BLaER1 (cell line): ENCODE data around the gene ZBTB17.

Source experiments
- H3K27ac ChIP-seq: shearing (Covaris generic); formaldehyde crosslinking; 2 replicates; pipeline ENCODE4 v1.8.1; 2022
- H3K27me3 ChIP-seq: shearing (Covaris generic); formaldehyde crosslinking; 2 replicates; pipeline ENCODE4 v1.8.1; 2022
- H3K36me3 ChIP-seq: shearing (Covaris generic); formaldehyde crosslinking; 2 replicates; pipeline ENCODE4 v1.8.1; 2022
- H3K4me1 ChIP-seq: shearing (Covaris generic); formaldehyde crosslinking; 2 replicates; pipeline ENCODE4 v1.8.1; 2022
- H3K4me2 ChIP-seq: shearing (Covaris generic); formaldehyde crosslinking; 2 replicates; pipeline ENCODE4 v1.8.1; 2022
- H3K4me3 ChIP-seq: shearing (Covaris generic); formaldehyde crosslinking; 2 replicates; pipeline ENCODE4 v1.8.1; 2022
- H3K9ac ChIP-seq: shearing (Covaris generic); formaldehyde crosslinking; 2 replicates; pipeline ENCODE4 v1.8.1; 2022
- H3K9me3 ChIP-seq: shearing (Covaris generic); formaldehyde crosslinking; 2 replicates; pipeline ENCODE4 v1.8.1; 2022
- H4K20me1 ChIP-seq: shearing (Covaris generic); formaldehyde crosslinking; 2 replicates; pipeline ENCODE4 v1.8.1; 2022
- Cebpa-rat ChIP-seq: shearing (Covaris generic); IDR thresholded peaks from 2 replicates; pipeline ENCODE4 v1.8.1; 2022

The ZBTB17 gene

GRCh38 chr1:16017461-16018303, 41.8 kb upstream of the ZBTB17 start, which contains the start of gene HSPB7:
HSPB7 (minus strand) TSS chr1:16018043; CDS start chr1:16017963, 80 bp downstream.
- no peaks in the 10 kb centered on the region for H3K27me3 ChIP-seq
- peak within 1 kb of the TSS; percentile 50 for H3K9ac ChIP-seq
- no peaks in the 10 kb centered on the region for H3K9me3 ChIP-seq
- peak within 1 kb of the TSS; percentile 4; the same call in 1 of the 2 replicates for H3K4me3 ChIP-seq
- H3K4me2 ChIP-seq, result peak within 1 kb of the TSS; percentile 92
- no peaks in the 10 kb centered on the region for H3K36me3 ChIP-seq
- H3K27ac ChIP-seq, result peak within 1 kb of the TSS; percentile 87
- H4K20me1 ChIP-seq, result no peaks in the 10 kb centered on the region
- no peak for TF ChIP-seq Cebpa-rat
- H3K4me1 ChIP-seq, result peaks cover 96% of the 10 kb centered on the region

GRCh38 chr1:16017076-16017460, 41.2 kb upstream of the ZBTB17 start:
- H3K27ac ChIP-seq, result peak overlapping the region; percentile 87
- H3K27me3 ChIP-seq, result no peaks in the 10 kb centered on the region
- H3K36me3 ChIP-seq, result no peaks in the 10 kb centered on the region
- H3K9ac ChIP-seq, result peak overlapping the region; percentile 29; the same call in 1 of the 2 replicates
- TF ChIP-seq Cebpa-rat, result no peak
- H4K20me1 ChIP-seq, result no peaks in the 10 kb centered on the region
- peak overlapping the region; percentile 4; the same call in 1 of the 2 replicates for H3K4me3 ChIP-seq
- peak overlapping the region; percentile 92 for H3K4me2 ChIP-seq
- H3K9me3 ChIP-seq, result no peaks in the 10 kb centered on the region
- peaks cover 96% of the 10 kb centered on the region for H3K4me1 ChIP-seq

- no peaks in the 10 kb centered on the region for H3K27me3 ChIP-seq
- peak overlapping the region; percentile 76 for H3K9ac ChIP-seq
- no peaks in the 10 kb centered on the region for H4K20me1 ChIP-seq
- peaks cover 96% of the 10 kb centered on the region for H3K4me1 ChIP-seq
- no peaks in the 10 kb centered on the region for H3K36me3 ChIP-seq
- H3K9me3 ChIP-seq, result no peaks in the 10 kb centered on the region
- H3K27ac ChIP-seq, result peak overlapping the region; percentile 87
- no peak for TF ChIP-seq Cebpa-rat
- peak overlapping the region; percentile 22; the same call in 1 of the 2 replicates for H3K4me3 ChIP-seq
- peak overlapping the region; percentile 92 for H3K4me2 ChIP-seq
Observed at GRCh38 chr1:16015960-16016901, 40.3 kb upstream of the ZBTB17 start.

GRCh38 chr1:16015491-16015890, 39.6 kb upstream of the ZBTB17 start:
- Histone ChIP-seq H3K4me1 (peaks cover 97% of the 10 kb centered on the region), H3K27ac (peak overlapping the region; percentile 87), H3K4me2 (peak overlapping the region; percentile 92)

GRCh38 chr1:16014509-16015482, 38.9 kb upstream of the ZBTB17 start:
- Histone ChIP-seq H3K9me3 (no peaks in the 10 kb centered on the region), H3K36me3 (no peaks in the 10 kb centered on the region), H3K4me1 (peaks cover 97% of the 10 kb centered on the region), H3K4me2 (peak overlapping the region; percentile 92), H3K9ac (peak overlapping the region; percentile 76), H3K27me3 (no peaks in the 10 kb centered on the region), H3K4me3 (no peak overlapping the region), H4K20me1 (no peaks in the 10 kb centered on the region), H3K27ac (peak overlapping the region; percentile 87)
- TF ChIP-seq Cebpa-rat, result no peak

More at GRCh38 chr1:16015491-16015890, 39.6 kb upstream of the ZBTB17 start:
- Histone ChIP-seq H3K36me3 (no peaks in the 10 kb centered on the region), H4K20me1 (no peaks in the 10 kb centered on the region), H3K27me3 (no peaks in the 10 kb centered on the region), H3K9ac (peak overlapping the region; percentile 76), H3K4me3 (peak overlapping the region; percentile 22; the same call in 1 of the 2 replicates), H3K9me3 (no peaks in the 10 kb centered on the region)
- TF ChIP-seq Cebpa-rat, result no peak

DNA sequence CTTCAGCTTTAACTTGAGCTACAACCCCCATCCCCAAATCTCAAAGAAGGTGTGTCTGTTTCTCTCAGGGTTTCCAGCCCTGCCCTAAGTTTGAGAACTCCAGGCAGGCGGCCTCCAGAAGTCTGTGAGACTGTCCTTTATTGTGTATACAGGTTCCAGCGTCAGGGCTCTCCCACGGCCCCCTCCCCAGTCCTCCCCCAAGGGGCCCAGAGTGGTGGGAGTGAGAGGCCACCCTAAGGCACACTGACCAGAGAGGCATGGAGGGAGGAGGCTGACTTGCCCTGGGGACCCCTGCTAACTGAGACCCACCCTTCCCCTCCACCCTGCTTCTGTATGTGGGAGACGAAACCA, 38.0 kb upstream of the ZBTB17 start:
- peak overlapping the region; percentile 76 for H3K9ac ChIP-seq
- H3K27me3 ChIP-seq, result no peaks in the 10 kb centered on the region
- H3K4me1 ChIP-seq, result peaks cover 92% of the 10 kb centered on the region

DNA sequence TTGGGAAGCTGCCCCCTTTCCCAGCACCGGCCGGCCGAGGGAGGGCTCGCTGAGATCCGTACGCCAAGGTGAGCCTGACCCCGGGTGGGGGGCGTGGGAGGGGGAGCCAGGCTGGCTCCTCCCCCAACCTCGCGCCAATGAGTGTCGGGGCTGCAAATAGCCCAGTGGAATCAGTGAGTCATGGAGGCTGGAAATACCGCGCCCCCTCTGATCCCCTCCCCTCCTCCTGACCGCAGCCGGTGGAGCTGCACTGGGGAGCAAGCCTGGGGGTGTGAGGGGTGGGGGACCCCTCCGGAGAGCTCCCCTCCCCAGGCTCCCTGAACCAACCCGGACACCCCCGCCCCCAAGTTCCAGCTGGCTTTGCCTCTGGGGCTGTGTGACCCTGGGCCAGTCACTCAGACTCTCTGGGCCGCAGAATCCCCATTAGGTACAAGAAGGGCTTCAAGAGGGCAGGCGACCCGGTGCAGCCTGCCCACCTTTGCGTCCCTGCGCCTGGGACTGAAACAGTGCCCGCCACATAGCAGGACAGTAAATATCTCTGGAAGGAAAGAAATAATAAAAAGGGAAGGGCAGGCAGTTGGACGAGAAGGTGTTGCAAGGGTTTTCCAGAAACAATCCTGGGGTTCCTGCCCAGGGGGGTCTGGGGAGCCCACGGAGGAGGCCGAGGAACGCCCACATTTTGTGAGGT, 37.5 kb upstream of the ZBTB17 start:
- Histone ChIP-seq H3K4me2 (peak overlapping the region; percentile 92), H3K9me3 (no peaks in the 10 kb centered on the region), H4K20me1 (no peaks in the 10 kb centered on the region), H3K36me3 (no peaks in the 10 kb centered on the region), H3K4me3 (peak overlapping the region; percentile 64), H3K27ac (peak overlapping the region; percentile 87), H3K9ac (peak overlapping the region; percentile 76), H3K4me1 (peaks cover 90% of the 10 kb centered on the region), H3K27me3 (no peaks in the 10 kb centered on the region)
- no peak for TF ChIP-seq Cebpa-rat

More for the DNA sequence above, 38.0 kb upstream of the ZBTB17 start:
- Histone ChIP-seq H3K4me3 (peak overlapping the region; percentile 64), H3K9me3 (no peaks in the 10 kb centered on the region), H4K20me1 (no peaks in the 10 kb centered on the region), H3K27ac (peak overlapping the region; percentile 87), H3K4me2 (peak overlapping the region; percentile 92), H3K36me3 (no peaks in the 10 kb centered on the region)
- TF ChIP-seq Cebpa-rat, result no peak

- H3K4me3 ChIP-seq, result peak overlapping the region; percentile 64
- no peaks in the 10 kb centered on the region for H3K27me3 ChIP-seq
Observed at GRCh38 chr1:16012590-16013219, 36.8 kb upstream of the ZBTB17 start.

More at GRCh38 chr1:16012590-16013219, 36.8 kb upstream of the ZBTB17 start:
- H3K4me1 ChIP-seq, result peaks cover 87% of the 10 kb centered on the region
- TF ChIP-seq Cebpa-rat, result 0 out of 2 replicates have a peak, but pooled peaks have one; percentile 39
- no peaks in the 10 kb centered on the region for H3K9me3 ChIP-seq
- no peaks in the 10 kb centered on the region for H3K36me3 ChIP-seq
- H4K20me1 ChIP-seq, result no peaks in the 10 kb centered on the region
- H3K27ac ChIP-seq, result peak overlapping the region; percentile 87
- H3K9ac ChIP-seq, result peak overlapping the region; percentile 76
- H3K4me2 ChIP-seq, result peak overlapping the region; percentile 92
